NCI-H146 (cell line): ENCODE data around the gene SF3A1.

Source experiments
- DNase-seq: peaks from one replicate; lab custom pipeline; 2025; lab: John Stamatoyannopoulos, UW

SF3A1 gene

GRCh38 chr22:30325065-30325720 is 31.5 kb downstream of the SF3A1 start:
- no peak for DNase-seq

GRCh38 chr22:30324014-30324730 is 32.5 kb downstream of the SF3A1 start:
- DNase-seq = no peak

- DNase-seq = no peak
Measured at GRCh38 chr22:30323246-30323645, 33.4 kb downstream of the SF3A1 start.

- no peak for DNase-seq
Measured at GRCh38 chr22:30321461-30321860, 35.2 kb downstream of the SF3A1 start.

GRCh38 chr22:30320021-30320556 is 36.6 kb downstream of the SF3A1 start:
- DNase-seq = no peak

DNA sequence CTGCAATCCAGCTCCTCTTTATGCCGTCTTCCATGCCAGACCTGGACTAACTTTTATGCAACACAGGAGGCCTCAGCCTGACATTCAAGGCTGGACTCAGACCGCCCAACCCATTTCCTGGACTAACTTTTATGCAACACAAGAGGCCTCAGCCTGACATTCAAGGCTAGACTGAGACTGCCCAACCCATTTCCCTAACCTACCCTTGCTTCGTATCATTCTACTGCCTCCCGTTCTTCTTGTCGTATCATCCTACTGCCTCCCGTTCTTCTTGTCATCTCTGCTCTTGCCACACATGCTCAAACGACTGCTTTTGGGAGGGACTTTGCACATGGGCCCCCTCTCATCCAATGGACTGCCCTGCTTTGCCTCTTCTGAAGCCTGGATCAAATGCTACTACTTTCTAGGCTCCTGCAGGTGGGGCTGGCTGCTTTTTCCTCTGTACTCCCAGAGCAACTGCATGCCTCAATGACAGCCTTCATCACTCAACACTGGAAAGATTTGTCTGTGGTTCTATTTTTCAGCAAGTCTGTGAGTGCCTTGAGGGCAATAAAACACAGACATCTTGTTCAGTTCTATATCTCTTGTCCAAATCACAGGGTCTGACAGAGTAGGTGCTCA is 37.8 kb downstream of the SF3A1 start:
- DNase-seq = no peak

GRCh38 chr22:30317778-30318177 is 38.9 kb downstream of the SF3A1 start:
- no peak for DNase-seq

- no peak for DNase-seq
Measured at GRCh38 chr22:30315962-30316576, 40.6 kb downstream of the SF3A1 start.

DNA sequence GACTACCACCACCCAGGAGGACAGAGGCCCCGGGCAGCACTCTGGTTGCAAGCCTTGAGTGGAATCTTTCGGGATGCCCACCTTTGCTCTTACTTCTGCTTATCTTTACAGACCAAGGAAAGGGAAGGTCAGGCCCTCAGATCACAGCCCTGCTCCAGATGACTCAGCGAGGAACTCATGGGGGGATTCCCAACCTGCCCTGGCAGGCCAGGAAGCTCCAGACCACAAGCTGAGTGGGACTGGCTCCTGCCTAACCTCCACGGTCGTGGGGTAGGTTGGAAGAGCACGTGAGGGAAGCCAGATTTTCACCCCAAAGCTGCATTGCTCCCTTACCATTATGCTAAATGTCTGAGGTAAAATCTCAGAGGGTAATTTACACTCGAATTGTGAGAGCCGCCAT is 41.8 kb downstream of the SF3A1 start:
- DNase-seq = no peak

GRCh38 chr22:30313527-30314363 is 42.9 kb downstream of the SF3A1 start:
- DNase-seq = no peak

DNA sequence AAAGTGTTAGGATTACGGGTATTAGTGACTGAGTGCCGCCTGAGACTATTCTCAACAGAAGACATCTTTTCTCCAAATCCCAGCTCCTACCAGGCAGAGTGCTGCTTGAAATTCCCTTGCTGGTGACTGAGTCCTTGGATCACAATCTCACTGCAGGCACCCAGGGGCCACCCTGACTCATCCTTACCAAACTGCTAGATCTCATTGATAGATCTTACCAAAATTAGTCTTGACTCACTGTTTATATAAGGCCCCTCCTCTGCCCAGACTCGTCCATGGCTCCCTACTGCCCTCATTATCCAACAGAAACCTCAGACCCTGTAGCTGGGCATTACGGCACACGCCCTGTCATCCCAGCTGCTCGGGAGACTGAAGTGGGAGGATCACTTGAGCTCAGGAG is 44.6 kb downstream of the SF3A1 start:
- DNase-seq = no peak

GRCh38 chr22:30310881-30311771 is 45.6 kb downstream of the SF3A1 start:
- no peak for DNase-seq

- no peak for DNase-seq
Measured at GRCh38 chr22:30309951-30310741, 46.5 kb downstream of the SF3A1 start.

DNA sequence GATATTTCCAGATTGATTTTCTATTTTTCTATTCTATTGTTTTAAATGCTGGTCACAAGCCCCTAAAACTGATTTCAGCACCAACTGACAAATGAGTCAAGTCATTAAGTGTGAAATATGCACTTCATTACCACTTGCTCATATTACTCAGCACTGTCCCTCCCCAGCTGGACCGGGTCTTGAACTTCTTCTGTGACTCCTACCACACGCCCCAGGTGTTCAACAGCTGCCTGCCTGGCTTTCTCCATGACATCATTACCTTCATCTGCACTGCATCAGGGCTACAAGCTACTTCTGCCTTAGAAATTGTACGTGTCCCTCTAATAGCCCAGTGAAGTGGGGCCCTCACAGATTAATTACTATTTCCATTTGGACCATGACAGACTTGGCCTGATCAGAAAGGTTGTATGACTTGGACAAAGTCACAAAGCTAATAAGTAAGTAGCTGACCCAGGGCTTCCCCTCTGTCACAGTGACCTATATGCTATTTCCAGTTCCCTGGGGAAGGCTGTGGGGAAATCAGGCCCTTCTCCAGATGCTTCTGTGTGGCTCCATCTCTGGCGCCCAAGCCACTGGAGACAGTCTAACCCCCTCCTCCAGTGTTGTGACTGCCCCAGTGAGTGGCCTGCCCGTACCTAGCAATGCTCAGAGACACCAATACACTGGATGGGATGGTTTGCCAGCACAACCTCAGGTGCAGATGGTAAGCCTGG is 48.0 kb downstream of the SF3A1 start:
- DNase-seq = no peak

- no peak for DNase-seq
Measured at GRCh38 chr22:30308093-30308492, 48.6 kb downstream of the SF3A1 start.

DNA sequence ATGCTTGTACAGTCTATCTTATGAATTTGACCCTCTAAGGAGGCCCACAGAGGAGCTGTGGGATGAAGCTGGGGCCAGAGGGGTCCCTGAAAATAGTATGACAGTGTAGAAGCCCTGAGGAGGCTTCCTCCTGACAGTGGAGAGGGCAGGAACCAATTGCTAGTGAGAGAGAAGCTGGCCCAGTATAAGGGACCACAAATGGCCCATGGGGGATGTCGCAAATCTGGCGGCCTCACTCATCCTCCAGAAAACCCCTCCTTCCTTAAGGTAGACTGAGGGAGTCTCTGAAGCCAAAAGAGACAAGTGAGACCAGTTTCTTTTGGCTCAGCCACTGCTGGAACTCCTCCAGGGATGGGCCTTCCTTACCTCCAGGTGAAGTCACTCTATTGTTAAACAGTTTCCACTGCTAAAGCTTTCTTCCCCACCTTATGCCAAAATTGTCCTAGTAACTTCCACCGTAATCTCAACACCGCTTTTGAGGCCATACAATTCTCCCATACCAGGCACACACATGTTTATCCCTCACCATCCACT is 49.6 kb downstream of the SF3A1 start:
- no peak for DNase-seq

GRCh38 chr22:30306627-30307011 is 50.1 kb downstream of the SF3A1 start:
- DNase-seq = no peak

DNA sequence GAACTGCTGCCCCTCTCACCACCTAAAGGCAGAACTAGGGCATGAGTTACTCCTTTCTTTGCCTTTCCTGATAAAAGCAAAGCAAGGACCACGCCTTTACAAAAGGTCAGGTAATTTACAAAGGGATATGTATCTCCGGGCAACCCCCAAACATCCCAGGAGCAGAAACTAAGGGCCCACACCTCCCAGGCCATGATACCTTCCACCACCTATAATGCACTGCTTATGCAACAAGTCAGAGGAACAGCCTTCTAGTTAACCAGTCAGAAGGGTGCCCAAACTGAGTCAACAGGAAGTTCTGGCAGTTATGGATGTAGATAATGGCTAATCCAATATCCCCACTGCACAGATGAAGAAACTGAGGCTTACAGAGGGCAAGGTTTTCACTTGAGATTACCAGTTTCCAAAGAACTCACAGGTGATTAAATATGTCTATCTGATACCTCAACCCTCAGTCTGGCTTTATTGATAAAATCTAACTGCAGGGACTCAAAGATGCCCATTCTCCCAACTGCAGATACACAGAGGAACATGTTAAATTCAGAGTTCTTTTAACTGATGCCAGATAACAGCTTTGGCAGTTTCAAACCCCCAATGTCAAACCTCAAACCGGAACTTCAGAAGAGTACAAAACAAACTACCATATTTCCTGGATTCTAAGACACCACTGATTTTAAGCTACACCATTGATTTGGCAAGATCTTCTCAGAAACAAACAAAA is 50.6 kb downstream of the SF3A1 start:
- DNase-seq = no peak
